Measurements from ENCODE around the gene RSPO4.
"Not testable (repeated sequence)": the region's sequence is repeated elsewhere in the genome, so short reads cannot be mapped to it uniquely, and the experiment has no call there.

RSPO4 gene

GRCh38 chr20:1001911-1002681, at the start of gene RSPO4:
Gene RSPO4, minus strand, starts transcription at chr20:1002311. Its CDS starts 147 bp downstream, at chr20:1002164.
- DNase-seq = peak in 2 of 56 donors; percentile 6 to 55

DNA sequence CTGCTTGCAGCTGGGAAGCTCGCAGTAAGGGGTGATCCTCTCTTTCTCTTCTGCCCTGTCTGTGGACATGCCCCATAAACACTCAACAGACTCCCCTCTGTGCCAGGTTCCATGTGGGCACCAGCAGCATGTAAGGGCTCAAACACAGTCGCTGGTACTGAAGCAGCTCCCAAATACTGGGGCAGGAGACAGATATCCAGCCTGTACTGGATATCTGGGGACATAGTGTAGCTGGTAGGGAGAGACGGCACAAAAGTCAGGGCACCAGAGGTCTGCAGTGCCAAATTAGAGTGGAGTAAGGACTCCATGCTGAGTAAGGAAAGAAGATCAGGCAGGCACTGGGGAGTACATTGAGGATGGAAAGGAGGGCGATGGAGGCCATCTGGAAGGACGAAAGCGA, 48.3 kb upstream of the RSPO4 start:
- DNase-seq = no peak

GRCh38 chr20:1045860-1046418, 43.8 kb upstream of the RSPO4 start:
- no peak for DNase-seq

GRCh38 chr20:1041845-1042390, 39.8 kb upstream of the RSPO4 start:
- no peak for DNase-seq

- DNase-seq = no peak
Observed at GRCh38 chr20:1038205-1038604, 36.1 kb upstream of the RSPO4 start.

DNA sequence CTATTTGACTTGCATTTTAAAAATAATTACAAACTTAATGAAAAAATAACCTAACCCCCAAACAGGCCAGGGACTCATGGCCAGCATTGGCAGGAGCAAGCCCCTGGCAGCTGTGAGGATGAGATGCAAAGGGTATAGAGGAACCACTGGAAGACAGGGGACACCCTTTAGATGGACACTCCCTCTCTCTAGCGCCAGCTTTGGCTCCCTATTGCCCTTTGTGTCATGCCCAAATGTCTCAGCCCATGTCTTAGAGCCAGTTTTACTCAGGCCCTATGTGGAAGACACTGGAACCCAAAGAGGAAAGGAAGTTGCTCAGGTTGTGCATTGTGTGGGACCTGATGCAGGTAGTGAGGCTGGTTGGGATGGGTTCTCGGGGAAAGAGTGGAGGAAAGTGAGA, 34.9 kb upstream of the RSPO4 start:
- DNase-seq = no peak

GRCh38 chr20:1035466-1035865, 33.4 kb upstream of the RSPO4 start:
- DNase-seq = no peak

DNA sequence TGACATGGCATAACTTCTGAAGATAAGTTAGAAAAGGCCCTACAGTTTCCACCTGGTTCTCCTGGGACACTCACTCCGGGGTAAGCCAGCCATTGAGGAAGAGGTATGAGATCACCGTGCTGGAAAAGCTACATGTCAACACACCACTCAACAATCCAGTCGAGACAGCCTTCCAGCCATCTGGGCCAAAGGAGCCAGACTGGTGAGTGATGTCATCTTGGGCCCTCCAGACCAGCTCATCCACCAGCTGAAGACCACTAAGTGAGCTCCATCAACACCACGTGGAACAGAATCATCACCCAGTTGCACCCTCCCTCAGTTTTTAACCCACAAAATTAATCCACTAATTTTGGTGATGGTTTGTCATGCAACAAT, 32.3 kb upstream of the RSPO4 start:
- no peak for DNase-seq

GRCh38 chr20:1033751-1034414, 31.8 kb upstream of the RSPO4 start:
- DNase-seq = peak in 1 of 56 donors; percentile 2

- no peak for DNase-seq
Observed at GRCh38 chr20:1029980-1030379, 27.9 kb upstream of the RSPO4 start.

DNA sequence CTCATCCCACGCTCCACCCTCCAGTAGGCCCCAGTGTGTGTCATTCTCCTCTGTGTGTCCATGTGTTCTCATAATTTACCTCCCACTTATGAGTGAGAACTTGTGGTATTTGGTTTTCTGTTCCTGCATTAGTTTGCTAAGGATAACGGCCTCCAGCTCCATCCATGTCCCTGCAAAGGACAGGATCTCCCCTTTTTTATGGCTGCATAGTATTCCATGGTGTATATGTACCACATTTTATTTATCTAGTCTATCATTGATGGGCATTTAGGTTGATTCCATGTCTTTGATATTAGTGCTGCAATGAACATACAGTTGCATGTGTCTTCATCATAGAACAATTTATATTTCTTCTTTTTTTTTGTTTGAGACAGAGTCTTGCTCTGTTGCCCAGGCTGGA, 24.1 kb upstream of the RSPO4 start:
- DNase-seq = not testable (repeated sequence)

DNA sequence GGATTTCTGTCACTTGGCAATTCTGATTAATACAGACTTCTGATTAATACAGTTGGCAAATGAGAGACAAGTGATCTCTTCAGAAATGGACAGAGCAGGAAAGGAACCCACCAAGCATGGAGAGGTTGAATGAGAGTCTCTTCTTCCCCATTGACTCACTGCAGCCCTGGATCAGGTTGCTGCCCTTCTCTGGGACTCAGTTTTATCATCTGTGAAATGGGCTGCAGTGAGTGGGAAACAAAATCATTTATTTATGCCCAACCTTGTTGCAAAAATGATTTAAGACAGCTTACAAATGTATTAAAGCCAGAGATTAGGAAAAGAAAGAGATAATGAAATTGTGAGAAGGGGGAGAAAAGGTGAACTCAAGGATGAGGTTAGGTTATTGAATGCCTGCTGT, 20.8 kb upstream of the RSPO4 start:
- no peak for DNase-seq

DNA sequence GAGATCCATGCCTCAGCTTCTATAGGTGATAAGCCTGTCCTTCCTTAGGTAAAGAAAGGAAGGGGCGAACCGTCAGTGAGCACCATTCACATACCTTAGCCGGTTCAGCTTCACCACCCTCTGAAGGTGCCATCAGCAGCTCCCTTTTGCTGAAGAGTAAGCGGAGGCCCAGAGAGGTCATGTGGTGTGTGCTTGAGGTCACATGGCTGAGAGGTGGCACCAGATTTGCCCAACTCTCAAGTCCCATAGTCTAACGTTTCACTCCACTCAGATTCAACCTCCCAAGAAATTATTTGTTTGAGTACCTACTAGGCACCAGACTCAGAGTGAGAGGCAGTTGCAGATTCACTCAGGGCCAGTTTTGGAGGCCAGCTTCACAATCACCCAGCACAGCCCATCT, 18.5 kb upstream of the RSPO4 start:
- DNase-seq = no peak

GRCh38 chr20:1019344-1019743, 17.2 kb upstream of the RSPO4 start:
- DNase-seq = no peak

GRCh38 chr20:1017677-1018076, 15.6 kb upstream of the RSPO4 start:
- no peak for DNase-seq

- no peak for DNase-seq
Observed at GRCh38 chr20:1015181-1015580, 13.1 kb upstream of the RSPO4 start.

GRCh38 chr20:1014471-1014870, 12.4 kb upstream of the RSPO4 start:
- no peak for DNase-seq

DNA sequence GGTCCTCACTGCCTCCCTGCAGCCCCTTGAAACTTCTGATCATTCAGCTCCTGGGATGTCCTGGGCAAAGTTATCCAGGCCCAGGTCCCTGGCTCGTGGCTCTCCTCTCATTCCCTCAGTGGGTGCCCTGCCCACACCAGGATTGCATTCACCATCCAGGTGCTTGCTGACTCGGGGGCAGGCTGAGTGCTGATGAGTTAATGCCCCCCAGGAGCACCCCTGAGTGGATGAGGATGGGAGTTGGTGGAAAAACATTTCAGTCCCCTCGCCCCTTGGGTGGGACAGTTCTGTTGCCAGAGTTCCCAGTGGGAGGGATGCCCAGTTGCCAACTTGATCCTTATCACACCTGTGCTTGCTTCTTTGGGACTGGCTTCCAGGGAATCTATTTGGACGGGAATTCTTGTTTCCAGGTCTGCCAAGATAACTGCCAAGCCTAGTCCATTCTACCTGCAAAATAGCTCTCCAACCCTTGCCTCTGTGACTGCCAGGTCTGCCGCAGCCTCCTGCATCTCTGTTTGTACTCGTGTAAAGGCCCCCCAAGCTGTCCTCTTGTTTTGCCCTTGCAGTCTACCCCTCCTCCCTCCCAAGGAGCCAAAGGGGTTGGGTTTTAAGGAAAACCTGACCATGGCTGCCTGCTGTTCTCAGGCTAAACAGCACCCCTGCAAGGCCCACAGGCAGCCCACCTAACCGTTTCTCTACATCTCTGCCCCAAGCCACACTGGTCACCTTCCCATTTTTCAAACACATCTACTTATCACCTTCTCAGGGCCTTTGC, 11.6 kb upstream of the RSPO4 start:
- no peak for DNase-seq

DNA sequence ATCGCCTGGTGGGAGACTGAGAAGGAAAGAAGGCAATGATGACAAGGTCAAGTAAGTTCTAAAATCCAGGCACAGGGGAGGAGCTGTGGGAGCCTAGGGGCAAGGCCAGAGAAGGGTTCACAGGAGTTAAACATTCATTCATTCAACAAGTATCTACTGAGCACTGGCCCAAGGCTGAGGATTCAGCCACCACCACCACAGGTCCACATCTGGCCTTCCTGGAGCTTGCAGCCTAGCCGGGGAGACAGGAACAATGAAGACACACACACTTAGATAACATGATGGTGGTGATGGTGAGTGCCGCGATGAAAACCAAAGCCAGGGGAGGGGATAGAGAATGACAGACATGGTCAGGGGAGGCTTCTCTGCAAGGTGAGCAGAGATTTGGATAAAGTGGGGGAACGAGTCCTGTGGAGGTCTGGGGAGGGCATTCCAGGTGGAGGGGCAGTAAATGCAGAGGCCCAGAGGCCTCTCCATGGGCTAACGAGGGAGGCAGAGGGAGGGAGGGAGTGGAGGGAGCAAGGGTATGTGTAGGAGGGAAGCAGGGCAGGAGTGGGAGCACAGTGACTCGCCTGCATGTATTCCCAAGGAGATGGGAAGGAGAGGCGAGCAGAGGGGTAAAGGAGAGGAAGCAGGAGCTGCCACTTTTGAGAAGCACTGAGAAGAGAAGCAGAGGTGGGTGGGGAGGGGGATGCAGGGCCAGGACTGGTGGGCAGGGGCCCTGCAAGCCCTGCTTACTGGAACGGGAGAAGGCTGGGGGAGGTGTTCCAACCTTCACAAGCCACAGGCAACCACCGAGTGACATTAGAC, 10.5 kb upstream of the RSPO4 start:
- DNase-seq = peak in 1 of 56 donors; percentile 2

DNA sequence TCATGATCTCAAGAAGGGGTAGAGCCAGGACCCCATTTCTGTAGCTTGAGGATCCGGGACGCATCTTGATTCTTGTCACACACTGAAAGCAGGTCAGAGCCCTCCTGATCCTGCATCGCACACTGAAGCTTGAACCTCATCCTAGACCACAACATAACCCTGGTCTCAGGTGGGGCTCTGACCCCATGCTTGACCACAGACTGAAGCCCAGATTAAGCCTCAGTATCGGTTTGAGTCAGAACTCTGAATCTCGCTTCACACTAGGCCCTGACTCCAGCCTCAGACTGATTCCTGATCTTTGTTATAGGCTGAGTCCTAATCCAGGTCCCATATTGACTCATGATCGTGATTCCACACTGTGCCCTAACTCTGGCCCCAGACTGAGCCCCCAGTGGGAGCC, 8.5 kb upstream of the RSPO4 start:
- no peak for DNase-seq

Measured in nucleus accumbens (tissue), 56 donors.